Liver (tissue), 3 donors: ENCODE measurements around the gene RNU2-63P.

Experiments
- ATF3 ChIP-seq: IDR thresholded peaks from 2 replicates; pipeline ENCODE4 v1.6.1; 2016; ENCODE audit warnings: antibody characterized with exemption
- YY1 ChIP-seq: IDR thresholded peaks from 2 replicates; pipeline ENCODE4 v1.6.1; 2016; ENCODE audit warnings: antibody characterized with exemption, mild to moderate bottlenecking
- ZBTB33 ChIP-seq: IDR thresholded peaks from 2 replicates; pipeline ENCODE4 v1.6.1; 2016; ENCODE audit warnings: antibody characterized with exemption
- TF ChIP-seq, protein P1 (sequence below): fragments of 150-350 bp; IDR thresholded peaks from 2 replicates; pipeline ENCODE4 v1.5.1; 2017; ENCODE audit warnings: improper control_type of control experiment, low read depth, low read length; ENCODE audit not compliant: missing input control
- donor health status: healthy.
- donor health status: healthy.

GRCh38 chr2:88051792-88052191 lies 35.4 kb upstream of the RNU2-63P start:
- TF ChIP-seq YY1 (no peak), ZBTB33 (no peak), ATF3 (no peak)
- TF ChIP-seq, protein P1, sequence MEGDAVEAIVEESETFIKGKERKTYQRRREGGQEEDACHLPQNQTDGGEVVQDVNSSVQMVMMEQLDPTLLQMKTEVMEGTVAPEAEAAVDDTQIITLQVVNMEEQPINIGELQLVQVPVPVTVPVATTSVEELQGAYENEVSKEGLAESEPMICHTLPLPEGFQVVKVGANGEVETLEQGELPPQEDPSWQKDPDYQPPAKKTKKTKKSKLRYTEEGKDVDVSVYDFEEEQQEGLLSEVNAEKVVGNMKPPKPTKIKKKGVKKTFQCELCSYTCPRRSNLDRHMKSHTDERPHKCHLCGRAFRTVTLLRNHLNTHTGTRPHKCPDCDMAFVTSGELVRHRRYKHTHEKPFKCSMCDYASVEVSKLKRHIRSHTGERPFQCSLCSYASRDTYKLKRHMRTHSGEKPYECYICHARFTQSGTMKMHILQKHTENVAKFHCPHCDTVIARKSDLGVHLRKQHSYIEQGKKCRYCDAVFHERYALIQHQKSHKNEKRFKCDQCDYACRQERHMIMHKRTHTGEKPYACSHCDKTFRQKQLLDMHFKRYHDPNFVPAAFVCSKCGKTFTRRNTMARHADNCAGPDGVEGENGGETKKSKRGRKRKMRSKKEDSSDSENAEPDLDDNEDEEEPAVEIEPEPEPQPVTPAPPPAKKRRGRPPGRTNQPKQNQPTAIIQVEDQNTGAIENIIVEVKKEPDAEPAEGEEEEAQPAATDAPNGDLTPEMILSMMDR, result no peak
